HepG2 (cell line): Measurements from ENCODE around the gene UCKL1. TPM values are rescaled to one million over a fixed set of nuclear protein-coding genes. Genes with fewer than 3 reads are reported as not detected.

ENCODE experiments used
- AGO2 ChIP-seq: fragments of 200-400 bp; formaldehyde crosslinking; optimal IDR thresholded peaks from 2 replicates; pipeline ENCODE3; 2017; ENCODE audit warnings: mild to moderate bottlenecking, low read depth, low read length, moderate library complexity
- AKAP8 ChIP-seq: sonication (generic); formaldehyde crosslinking; IDR thresholded peaks from 2 replicates; pipeline ENCODE4 v1.5.1; 2020; ENCODE audit warnings: mild to moderate bottlenecking, missing genetic modification reagents
- ARHGAP35 ChIP-seq: sonication (generic); formaldehyde crosslinking; IDR thresholded peaks from 2 replicates; pipeline ENCODE4 v1.9.0; 2022; ENCODE audit warnings: mild to moderate bottlenecking, inconsistent platforms, moderate library complexity, missing genetic modification reagents, borderline replicate concordance
- BATF2 ChIP-seq: sonication (generic); formaldehyde crosslinking; IDR thresholded peaks from 2 replicates; pipeline ENCODE4 v1.8.0; 2022; ENCODE audit warnings: mild to moderate bottlenecking, missing genetic modification reagents, moderate library complexity
- FOXA3 ChIP-seq: IDR thresholded peaks from 2 replicates; pipeline ENCODE4 v1.6.1; 2016; ENCODE audit warnings: missing genetic modification reagents, missing compliant biosample characterization
- HNRNPH1 ChIP-seq: fragments of 200-400 bp; formaldehyde crosslinking; optimal IDR thresholded peaks from 2 replicates; pipeline ENCODE3; 2017; ENCODE audit warnings: mild to moderate bottlenecking, low read depth, low read length
- HNRNPLL ChIP-seq: fragments of 200-400 bp; formaldehyde crosslinking; IDR thresholded peaks from 2 replicates; pipeline ENCODE4 v1.6.1; 2017; ENCODE audit warnings: mild to moderate bottlenecking, low read depth, low read length; ENCODE audit not compliant: poor library complexity, severe bottlenecking
- MAZ ChIP-seq, 2 experiments: sonication (generic) in 1 of 2; formaldehyde crosslinking in 1 of 2; IDR thresholded peaks; 2 replicates each; pipeline versions ENCODE4 v1.5.0 to v1.6.1; 2012 to 2020; ENCODE audit warnings: low read depth in 2 of 2, mild to moderate bottlenecking in 2 of 2, borderline replicate concordance in 1 of 2, improper control_type of control experiment in 1 of 2, low read length in 1 of 2, missing genetic modification reagents in 1 of 2, moderate library complexity in 1 of 2
- MEF2D ChIP-seq: sonication (generic); formaldehyde crosslinking; IDR thresholded peaks from 2 replicates; pipeline ENCODE4 v1.5.1; 2020; ENCODE audit warnings: mild to moderate bottlenecking, missing genetic modification reagents
- NFYB ChIP-seq: sonication (generic); formaldehyde crosslinking; IDR thresholded peaks from 2 replicates; pipeline ENCODE4 v1.4.0; 2020; ENCODE audit warnings: missing genetic modification reagents
- ONECUT2 ChIP-seq: sonication (generic); formaldehyde crosslinking; IDR thresholded peaks from 2 replicates; pipeline ENCODE4 v1.4.0; 2020; ENCODE audit warnings: missing genetic modification reagents
- POLR2AphosphoS2 ChIP-seq: IDR thresholded peaks from 2 replicates; pipeline ENCODE4 v1.6.1; 2011; ENCODE audit warnings: low read depth, low read length, improper control_type of control experiment
- RAD21 ChIP-seq: fragments of 450-650 bp; formaldehyde crosslinking; IDR thresholded peaks from 2 replicates; pipeline ENCODE4 v1.5.0; 2020; ENCODE audit warnings: mild to moderate bottlenecking
- SCMH1 ChIP-seq: sonication (generic); formaldehyde crosslinking; IDR thresholded peaks from 2 replicates; pipeline ENCODE4 v1.9.0; 2021; ENCODE audit warnings: missing genetic modification reagents, mild to moderate bottlenecking, borderline replicate concordance
- SKIL ChIP-seq: sonication (generic); formaldehyde crosslinking; IDR thresholded peaks from 2 replicates; pipeline ENCODE4 v1.8.0; 2022; ENCODE audit warnings: missing genetic modification reagents, mild to moderate bottlenecking, moderate library complexity, borderline replicate concordance
- SMC3 ChIP-seq: IDR thresholded peaks from 2 replicates; pipeline ENCODE4 v1.6.1; 2011; ENCODE audit warnings: low read length, improper control_type of control experiment
- SNRNP70 ChIP-seq: fragments of 200-400 bp; formaldehyde crosslinking; IDR thresholded peaks from 2 replicates; pipeline ENCODE4 v1.6.1; 2017; ENCODE audit warnings: mild to moderate bottlenecking, low read depth, low read length, moderate library complexity
- TAF1 ChIP-seq: sonication (generic); formaldehyde crosslinking; IDR thresholded peaks from 2 replicates; pipeline ENCODE4 v1.4.0; 2020; ENCODE audit warnings: missing genetic modification reagents
- ZBTB7B ChIP-seq: sonication (generic); formaldehyde crosslinking; IDR thresholded peaks from 2 replicates; pipeline ENCODE4 v1.4.0; 2020; ENCODE audit warnings: missing genetic modification reagents
- ZMYM3 ChIP-seq: sonication (generic); formaldehyde crosslinking; IDR thresholded peaks from 2 replicates; pipeline ENCODE4 v1.5.1; 2020; ENCODE audit warnings: mild to moderate bottlenecking, missing genetic modification reagents
- ZNF263 ChIP-seq: sonication (generic); formaldehyde crosslinking; IDR thresholded peaks from 2 replicates; pipeline ENCODE4 v1.4.0; 2020; ENCODE audit warnings: missing genetic modification reagents
- ZNF282 ChIP-seq: fragments of 450-650 bp; IDR thresholded peaks from 2 replicates; pipeline ENCODE4 v1.6.1; 2018; ENCODE audit not compliant: partially characterized antibody
- ZNF383 ChIP-seq: sonication (generic); formaldehyde crosslinking; IDR thresholded peaks from 2 replicates; pipeline ENCODE4 v1.4.0; 2020; ENCODE audit warnings: missing genetic modification reagents, mild to moderate bottlenecking, borderline replicate concordance
- ZNF543 ChIP-seq: sonication (generic); formaldehyde crosslinking; IDR thresholded peaks from 2 replicates; pipeline ENCODE4 v1.4.0; 2020; ENCODE audit warnings: mild to moderate bottlenecking, missing genetic modification reagents
- ZNF558 ChIP-seq: sonication (generic); formaldehyde crosslinking; IDR thresholded peaks from 2 replicates; pipeline ENCODE4 v1.9.0; 2022; ENCODE audit warnings: mild to moderate bottlenecking, missing genetic modification reagents, borderline replicate concordance
- ZNF788 ChIP-seq: sonication (generic); formaldehyde crosslinking; IDR thresholded peaks from 2 replicates; pipeline ENCODE4 v1.5.0; 2020; ENCODE audit warnings: mild to moderate bottlenecking, missing genetic modification reagents, borderline replicate concordance
- ZNF841 ChIP-seq: sonication (generic); formaldehyde crosslinking; IDR thresholded peaks from 2 replicates; pipeline ENCODE4 v1.8.1; 2023; ENCODE audit warnings: missing genetic modification reagents, borderline replicate concordance
- polyA plus RNA-seq, 8 experiments: library from polyadenylated mRNA; depleted of rRNA in 3 of 8; stranded (reverse) in 7 of 8; unstranded in 1 of 8; fragments of >200 nt; fragmentation: Illumina TruSeq in 4 of 8; extraction: Trizol in 4 of 8; gene quantifications; 2 replicates each; pipeline versions ENCODE4 v1.2.1 to v1.2.3, GENCODE V29; 2011 to 2016; ENCODE audit warnings: low read depth in 4 of 8, missing spikeins in 1 of 8, mixed read lengths in 1 of 8; ENCODE audit not compliant: insufficient read depth in 1 of 8
- total RNA-seq, 5 experiments: library from RNA; depleted of rRNA; stranded (reverse); fragments of >200 nt; fragmentation: Illumina TruSeq; extraction: Trizol; gene quantifications; 2 replicates each; pipeline ENCODE4 v1.2.3, GENCODE V29; 2016; ENCODE audit warnings: low read depth in 1 of 5

UCKL1 gene
- total and polyA plus RNA-seq, 2 of the 13 experiments (the other 11 are each of a cell fraction or from before 2014, with no cell fraction given) = 50.2 to 126 TPM

- TF ChIP-seq AKAP8 (CRISPR knock-in tag) = peak; percentile 59; the same call in 1 of the 2 replicates
- peak; percentile 84 for TF ChIP-seq FOXA3 (CRISPR knock-in tag)
- no peak for TF ChIP-seq AGO2
- TF ChIP-seq ZNF543 (CRISPR knock-in tag) = peak; percentile 62; the same call in 1 of the 2 replicates
- TF ChIP-seq ZMYM3 = peak; percentile 40; the same call in 1 of the 2 replicates
- TF ChIP-seq ZBTB7B (CRISPR knock-in tag) = no peak
- no peak; the same call in 1 of the 2 replicates for TF ChIP-seq SKIL (CRISPR knock-in tag)
- TF ChIP-seq ZNF788 = no peak; the same call in 1 of the 2 replicates
- TF ChIP-seq SNRNP70 = no peak
- TF ChIP-seq BATF2 = no peak
- no peak for TF ChIP-seq MAZ (IDR thresholded peaks at IDR 0.05; ENCODE audit: borderline replicate concordance, low read depth, low read length)
- TF ChIP-seq MAZ (CRISPR knock-in tag; IDR thresholded peaks at IDR 0.05; ENCODE audit: low read depth) = peak; percentile 59; the same call in 1 of the 2 replicates
- TF ChIP-seq HNRNPH1 = no peak
- no peak for TF ChIP-seq NFYB (CRISPR knock-in tag)
- TF ChIP-seq MEF2D (CRISPR knock-in tag) = no peak; the same call in 1 of the 2 replicates
- no peak for TF ChIP-seq RAD21 (CRISPR knock-in tag)
- peak; percentile 23; the same call in 1 of the 2 replicates for TF ChIP-seq ZNF263
- peak; percentile 57; the same call in 1 of the 2 replicates for TF ChIP-seq ARHGAP35 (CRISPR knock-in tag)
- TF ChIP-seq ZNF558 (CRISPR knock-in tag) = no peak; the same call in 1 of the 2 replicates
- no peak for TF ChIP-seq ZNF841 (CRISPR knock-in tag)
- TF ChIP-seq POLR2AphosphoS2 = no peak
- peak; percentile 85; the same call in 1 of the 2 replicates for TF ChIP-seq ZNF383 (CRISPR knock-in tag)
- TF ChIP-seq HNRNPLL = peak; percentile 22
- peak; percentile 79 for TF ChIP-seq TAF1 (CRISPR knock-in tag)
- TF ChIP-seq ONECUT2 (CRISPR knock-in tag) = peak; percentile 39; the same call in 1 of the 2 replicates
- TF ChIP-seq ZNF282 = no peak
- TF ChIP-seq SMC3 = no peak
- TF ChIP-seq SCMH1 (CRISPR knock-in tag) = no peak
Measured at GRCh38 chr20:63896264-63897105, 59.7 kb downstream of the UCKL1 start (continued).
